CD4-positive, alpha-beta T cell (primary cell): Measurements from ENCODE around the gene DGUOK. TPM values are rescaled to one million over a fixed set of nuclear protein-coding genes. Genes with fewer than 3 reads are reported as not detected.
A peak's percentile ranks its signal among the peaks of the same experiment; 100 is the strongest.

ENCODE experiments used
- ATAC-seq: fragments of 200-7000 bp; cut with Tn5 transposase; one replicate; pipeline ENCODE4 v1.10.0; 2022; ENCODE audit warnings: mild to moderate bottlenecking; ENCODE audit not compliant: poor library complexity
- CTCF ChIA-PET: fragments of 350-600 bp; sonication (Branson Sonifier 250); formaldehyde crosslinking; loops from one replicate; lab custom pipeline; 2021; ENCODE audit warnings: antibody characterized with exemption, inconsistent platforms; lab: Charles Lee
- POLR2A ChIA-PET: fragments of 350-600 bp; sonication (Branson Sonifier 250); formaldehyde crosslinking; loops from one replicate; lab custom pipeline; 2021; ENCODE audit warnings: antibody characterized with exemption, inconsistent platforms; lab: Charles Lee
- DNase-seq, 14 experiments: peaks; one replicate each; pipeline ENCODE4 v3.0.0-alpha.2; 2013 to 2020; ENCODE audit warnings: mixed read lengths in 2 of 14
- H3K27ac ChIP-seq, 2 donors: one replicate each; pipeline versions ENCODE4 v1.5.1 to v1.7.0; 2013; ENCODE audit warnings: low read length in 2 of 2, low read depth in 1 of 2, mild to moderate bottlenecking in 1 of 2
- H3K27me3 ChIP-seq, 2 experiments: 1 replicate in 1 of 2; 2 replicates in 1 of 2; pipeline versions ENCODE4 v1.6.1 to v1.7.0; 2013; ENCODE audit warnings: low read length in 2 of 2, control low read depth in 1 of 2, mild to moderate bottlenecking in 1 of 2, moderate library complexity in 1 of 2; ENCODE audit not compliant: insufficient read depth in 2 of 2, control insufficient read depth in 1 of 2
- H3K36me3 ChIP-seq: one replicate; pipeline ENCODE4 v1.6.1; 2013; ENCODE audit warnings: low read length, control low read depth; ENCODE audit not compliant: insufficient read depth
- H3K4me1 ChIP-seq: one replicate; pipeline ENCODE4 v1.6.1; 2013; ENCODE audit warnings: low read length, control low read depth; ENCODE audit not compliant: insufficient read depth
- H3K4me3 ChIP-seq: one replicate; pipeline ENCODE4 v1.5.1; 2013; ENCODE audit warnings: mild to moderate bottlenecking, low read length, moderate library complexity
- H3K9me3 ChIP-seq, 2 experiments: 1 replicate in 1 of 2; 2 replicates in 1 of 2; pipeline versions ENCODE4 v1.6.1 to v1.7.0; 2013; ENCODE audit warnings: low read length in 2 of 2, mild to moderate bottlenecking in 2 of 2, control low read depth in 1 of 2, moderate library complexity in 1 of 2; ENCODE audit not compliant: control insufficient read depth in 1 of 2, insufficient read depth in 1 of 2
- H3K27ac Mint-ChIP-seq: one replicate; pipeline ENCODE4 v1.8.0; 2020; ENCODE audit warnings: mixed read lengths
- H3K27me3 Mint-ChIP-seq: one replicate; pipeline ENCODE4 v1.8.0; 2021; ENCODE audit warnings: mixed read lengths
- H3K36me3 Mint-ChIP-seq: one replicate; pipeline ENCODE4 v1.8.0; 2021; ENCODE audit warnings: low read depth, mixed read lengths
- H3K4me1 Mint-ChIP-seq: one replicate; pipeline ENCODE4 v1.8.0; 2021; ENCODE audit warnings: low read depth, mixed read lengths
- H3K4me3 Mint-ChIP-seq: one replicate; pipeline ENCODE4 v1.8.0; 2020; ENCODE audit warnings: mild to moderate bottlenecking, mixed read lengths
- H3K9me3 Mint-ChIP-seq: one replicate; pipeline ENCODE4 v1.8.0; 2020; ENCODE audit warnings: mixed read lengths
- CTCF ChIP-seq: fragments of 200-600 bp; IDR thresholded peaks from one replicate; pipeline ENCODE4 v1.8.0; 2022; ENCODE audit warnings: antibody characterized with exemption, mild to moderate bottlenecking
- intact Hi-C, 2 experiments: fragments of 100-400 bp; cut with DNase I in 1 of 2; cut with micrococcal nuclease in 1 of 2; formaldehyde crosslinking; loops; one replicate each; pipeline versions ENCODE4 v1.15.1 to v1.9.0; 2023 to 2025; cut with DNase I, micrococcal nuclease
- total RNA-seq, 174 experiments: library from RNA in 2 of 174; stranded (reverse) in 2 of 174; gene quantifications; one replicate each; pipeline ENCODE4 v1.2.3 and lab custom pipeline; 2021 to 2026

The DGUOK gene
- total RNA-seq, 2 experiments from 2014 or later = 30.5 to 32.0 TPM

GRCh38 chr2:73904952-73905351, 21.7 kb upstream of the DGUOK start:
- no peak for TF ChIP-seq CTCF
- POLR2A ChIA-PET = no interaction called here
- CTCF ChIA-PET = interaction anchor here (0.9 kb wide), 1 partner anchor 82 kb away, joined by 3 read pairs; no protein-coding TSS in a partner anchor

GRCh38 chr2:73906847-73907505, 19.7 kb upstream of the DGUOK start:
- no peak for TF ChIP-seq CTCF
- Histone ChIP-seq H3K36me3 (no peaks in the 10 kb centered on the region), H3K27ac (no peak overlapping the region), H3K4me3 (no peak overlapping the region), H3K9me3 (no peaks in the 10 kb centered on the region), H3K4me1 (no peaks in the 10 kb centered on the region), H3K27me3 (no peaks in the 10 kb centered on the region)
- intact Hi-C loops = loop anchor here in 1 of 2 experiments (5.0 kb wide), 1 partner anchor 240 kb away; the partner anchor contains the start of gene BOLA3
- no peaks in the 10 kb centered on the region for H3K27me3 Mint-ChIP-seq
- ATAC-seq (no peak), DNase-seq (no peak)
- no peak overlapping the region for H3K27ac Mint-ChIP-seq
- ChIA-PET CTCF (interaction anchor here (1.3 kb wide), 2 partner anchors 72 to 83 kb away, joined by 4 to 9 read pairs; no protein-coding TSS in a partner anchor), POLR2A (interaction anchor here (1.6 kb wide), 1 partner anchor 80 kb away, joined by 6 read pairs; no protein-coding TSS in a partner anchor)
- no peaks in the 10 kb centered on the region for H3K4me1 Mint-ChIP-seq
- H3K36me3 Mint-ChIP-seq = no peaks in the 10 kb centered on the region
- no peaks in the 10 kb centered on the region for H3K9me3 Mint-ChIP-seq
- no peak overlapping the region for H3K4me3 Mint-ChIP-seq

More at GRCh38 chr2:73904952-73905351, 21.7 kb upstream of the DGUOK start:
- H3K4me3 ChIP-seq = no peak overlapping the region
- no peak overlapping the region for H3K4me3 Mint-ChIP-seq
- intact Hi-C loops = loop anchor here in 1 of 2 experiments (5.0 kb wide), 1 partner anchor 242 kb away; the partner anchor contains the start of gene BOLA3
- no peaks in the 10 kb centered on the region for H3K36me3 Mint-ChIP-seq
- no peak overlapping the region for H3K27ac ChIP-seq
- DNase-seq (no peak), ATAC-seq (no peak)
- no peaks in the 10 kb centered on the region for H3K36me3 ChIP-seq
- H3K9me3 Mint-ChIP-seq = no peaks in the 10 kb centered on the region
- H3K9me3 ChIP-seq = no peaks in the 10 kb centered on the region
- no peaks in the 10 kb centered on the region for H3K4me1 ChIP-seq
- H3K27me3 Mint-ChIP-seq = no peaks in the 10 kb centered on the region
- peaks cover 0 to 4% of the 10 kb centered on the region in 2 experiments for H3K27me3 ChIP-seq
- H3K4me1 Mint-ChIP-seq = no peaks in the 10 kb centered on the region
- H3K27ac Mint-ChIP-seq = no peak overlapping the region

- DNase-seq (peak; percentile 30 to 79 (median 47)), ATAC-seq (peak; percentile 82)
- TF ChIP-seq CTCF = peak; percentile 61
- intact Hi-C loops = loop anchor here (1.0 to 5.0 kb wide), 5 partner anchors 79 to 239 kb away; partner anchors contain the start of gene BOLA3 (in 2 of the 2)
- H3K27me3 Mint-ChIP-seq = no peaks in the 10 kb centered on the region
- ChIA-PET CTCF (interaction anchor here (0.6 to 2.3 kb wide), 16 partner anchors 19 to 266 kb away, joined by 3 to 13 read pairs (median 4); partner anchors contain the start of genes BOLA3, DGUOK and STAMBP), POLR2A (interaction anchor here (0.6 to 1.6 kb wide), 5 partner anchors 19 to 271 kb away, joined by 3 to 6 read pairs (median 3); partner anchors contain the start of gene MOB1A)
- H3K4me3 Mint-ChIP-seq = no peak overlapping the region
- H3K9me3 Mint-ChIP-seq = no peaks in the 10 kb centered on the region
- Histone ChIP-seq H3K27ac (no peak overlapping the region), H3K36me3 (no peaks in the 10 kb centered on the region), H3K9me3 (no peaks in the 10 kb centered on the region), H3K27me3 (no peaks in the 10 kb centered on the region), H3K4me3 (no peak overlapping the region), H3K4me1 (no peaks in the 10 kb centered on the region)
- H3K4me1 Mint-ChIP-seq = no peaks in the 10 kb centered on the region
- H3K36me3 Mint-ChIP-seq = no peaks in the 10 kb centered on the region
- no peak overlapping the region for H3K27ac Mint-ChIP-seq
Observed at GRCh38 chr2:73907840-73908452, 18.7 kb upstream of the DGUOK start.
